GM04504 (cell line): ENCODE measurements around the gene LSM11.
"Not testable (repeated sequence)": the region's sequence is repeated elsewhere in the genome, so short reads cannot be mapped to it uniquely, and the experiment has no call there.

Experiments used
- DNase-seq: peaks from one replicate; pipeline ENCODE4 v3.0.0-alpha.2; 2012; ENCODE audit warnings: low read depth

The LSM11 gene

GRCh38 chr5:157743163-157744050 lies at the start of gene LSM11:
TSS of gene LSM11 (plus strand) at chr5:157743712. CDS start at chr5:157743751, 39 bp downstream.
- peak; percentile 58 for DNase-seq

DNA sequence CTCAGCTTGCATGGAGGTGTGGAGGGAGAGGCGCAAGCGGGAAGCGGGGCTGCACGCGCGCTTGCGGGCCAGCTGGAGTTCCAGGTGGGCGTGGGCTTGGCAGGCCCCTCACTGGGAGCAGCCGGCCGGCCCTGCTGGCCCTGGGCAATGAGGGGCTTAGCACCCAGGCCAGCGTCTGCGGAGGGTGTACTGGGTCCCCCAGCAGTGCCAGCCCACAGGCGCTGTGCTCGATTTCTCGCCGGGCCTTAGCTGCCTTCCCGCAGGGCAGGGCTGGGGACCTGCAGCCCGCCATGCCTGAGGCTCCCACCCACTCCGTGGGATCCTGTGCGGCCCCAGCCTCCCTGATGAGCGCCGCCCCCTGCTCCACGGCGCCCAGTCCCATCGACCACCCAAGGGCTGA lies 49.7 kb upstream of the LSM11 start:
- not testable (repeated sequence) for DNase-seq

GRCh38 chr5:157696154-157696553 lies 47.4 kb upstream of the LSM11 start:
- DNase-seq = not testable (repeated sequence)

- not testable (repeated sequence) for DNase-seq
Measured at GRCh38 chr5:157698674-157699073, 44.8 kb upstream of the LSM11 start.

- no peak for DNase-seq
Measured at GRCh38 chr5:157703736-157704135, 39.8 kb upstream of the LSM11 start.

- DNase-seq = no peak
Measured at GRCh38 chr5:157708866-157709265, 34.6 kb upstream of the LSM11 start.

DNA sequence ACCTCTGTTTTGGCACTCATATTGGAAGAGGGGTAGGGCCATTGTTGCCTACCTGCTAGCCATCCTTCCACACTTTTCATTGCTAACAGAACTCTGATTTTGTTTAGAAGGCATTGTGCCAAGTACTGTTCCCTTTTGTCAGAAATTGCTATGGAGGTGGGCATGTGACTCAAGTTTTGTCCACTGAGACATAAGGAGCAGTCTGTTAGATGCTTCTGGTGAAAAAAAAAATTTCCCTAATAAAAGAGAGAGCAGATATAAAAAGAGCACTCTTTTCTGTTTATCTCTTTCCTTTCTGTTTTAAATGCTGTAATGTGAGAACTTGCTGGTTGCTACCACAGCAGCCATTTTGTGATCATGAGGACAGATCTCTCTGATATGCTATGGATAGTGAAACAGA lies 34.2 kb upstream of the LSM11 start:
- DNase-seq = no peak

- no peak for DNase-seq
Measured at GRCh38 chr5:157710431-157710830, 33.1 kb upstream of the LSM11 start.

GRCh38 chr5:157710882-157711281 lies 32.6 kb upstream of the LSM11 start:
- DNase-seq = peak; percentile 47

GRCh38 chr5:157713830-157714595 lies 29.5 kb upstream of the LSM11 start:
- DNase-seq = no peak

- DNase-seq = no peak
Measured at GRCh38 chr5:157714596-157714864, 29.0 kb upstream of the LSM11 start.

GRCh38 chr5:157718519-157718918 lies 25.0 kb upstream of the LSM11 start:
- no peak for DNase-seq

DNA sequence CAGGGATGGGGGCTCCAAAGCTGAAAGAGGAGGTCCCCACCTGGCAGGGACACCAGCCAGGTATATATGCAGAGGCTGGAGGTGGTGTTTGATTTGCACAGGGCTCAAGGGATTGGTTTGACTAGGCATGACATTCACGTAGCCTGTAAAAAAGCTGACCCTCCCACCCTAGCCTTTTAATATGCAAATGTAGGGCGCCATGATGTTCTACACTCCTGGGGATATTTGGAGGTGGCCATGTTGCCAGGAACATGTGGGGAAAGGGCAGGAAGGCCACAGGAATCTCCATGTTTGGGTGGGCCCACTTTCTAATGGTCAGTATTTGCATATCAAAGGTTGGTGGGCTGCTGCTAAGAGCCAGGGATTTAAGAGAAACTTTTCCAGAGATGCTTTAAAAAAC lies 24.3 kb upstream of the LSM11 start:
- no peak for DNase-seq

DNA sequence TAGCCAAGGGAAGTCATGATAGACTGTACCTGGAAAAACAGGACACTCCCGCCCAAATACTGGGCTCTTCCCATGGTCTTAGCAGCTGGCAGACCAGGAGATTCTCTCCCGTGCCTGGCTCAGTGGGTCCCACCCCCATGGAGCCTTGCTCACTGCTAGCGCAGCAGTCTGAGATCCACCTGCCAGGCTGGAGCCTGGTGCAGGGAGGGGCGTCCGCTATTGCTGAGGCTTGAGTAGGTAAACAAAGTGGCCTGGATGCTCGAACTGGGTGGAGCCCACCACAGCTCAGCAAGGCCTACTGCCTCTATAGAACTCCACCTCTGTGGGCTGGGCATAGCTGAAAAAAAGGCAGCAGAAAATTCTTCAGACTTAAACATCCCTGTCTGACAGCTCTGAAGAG lies 22.4 kb upstream of the LSM11 start:
- DNase-seq = no peak

GRCh38 chr5:157722895-157723294 lies 20.6 kb upstream of the LSM11 start:
- DNase-seq = not testable (repeated sequence)

GRCh38 chr5:157726607-157727006 lies 16.9 kb upstream of the LSM11 start:
- not testable (repeated sequence) for DNase-seq

DNA sequence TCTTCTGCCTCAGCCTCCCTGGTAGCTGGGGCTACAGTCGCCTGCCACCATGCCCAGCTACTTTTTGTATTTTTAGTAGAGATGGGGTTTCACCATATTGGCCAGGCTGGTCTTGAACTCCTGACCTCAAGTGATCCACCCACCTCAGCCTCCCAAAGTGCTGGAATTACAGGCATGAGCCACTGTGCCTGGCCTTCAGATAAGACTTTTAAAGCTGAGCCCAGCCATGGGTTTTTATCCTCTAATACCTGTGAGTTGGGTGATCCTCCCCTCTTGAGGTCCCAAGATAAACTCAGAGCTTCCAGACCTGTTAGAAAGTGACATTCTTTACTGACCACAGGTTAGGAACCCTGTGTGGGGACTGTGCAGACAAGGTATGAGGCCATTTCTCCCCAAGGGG lies 15.7 kb upstream of the LSM11 start:
- not testable (repeated sequence) for DNase-seq

DNA sequence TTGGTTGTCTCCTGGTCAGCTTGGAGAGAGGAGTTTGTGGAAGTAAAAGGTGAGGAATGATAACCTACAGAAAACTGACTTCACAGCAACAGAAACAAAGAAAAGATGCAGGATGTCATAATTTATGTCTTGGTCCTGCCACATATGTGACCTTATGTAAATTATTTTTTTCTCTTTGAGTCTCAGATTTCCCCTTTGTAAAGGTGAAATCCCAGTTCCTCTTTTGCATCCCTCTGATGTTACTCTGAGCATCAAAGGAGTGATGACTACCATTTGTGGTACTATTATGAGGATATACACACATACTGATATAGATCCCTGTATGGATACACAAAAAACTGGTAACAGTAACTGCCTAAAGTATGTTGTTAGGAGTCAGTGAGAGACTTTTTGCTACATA lies 13.7 kb upstream of the LSM11 start:
- DNase-seq = no peak

DNA sequence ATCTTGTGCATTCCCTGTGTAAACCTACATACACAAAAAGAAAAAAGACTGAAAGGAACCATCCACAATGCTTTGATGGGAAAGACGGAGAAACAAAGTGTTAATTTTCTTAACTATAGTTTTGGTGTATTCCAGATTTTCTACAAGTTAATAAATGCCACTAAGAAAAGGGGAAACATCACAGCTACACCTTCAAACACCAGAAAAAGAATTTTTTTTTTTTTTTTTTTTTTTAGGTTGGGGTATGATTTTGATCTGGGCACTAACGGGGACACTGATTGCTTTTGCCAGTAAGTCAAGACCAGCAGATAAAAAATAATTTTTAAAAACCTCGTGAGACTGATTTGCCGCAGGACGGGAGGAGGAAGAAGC lies 12.6 kb upstream of the LSM11 start:
- DNase-seq = no peak

DNA sequence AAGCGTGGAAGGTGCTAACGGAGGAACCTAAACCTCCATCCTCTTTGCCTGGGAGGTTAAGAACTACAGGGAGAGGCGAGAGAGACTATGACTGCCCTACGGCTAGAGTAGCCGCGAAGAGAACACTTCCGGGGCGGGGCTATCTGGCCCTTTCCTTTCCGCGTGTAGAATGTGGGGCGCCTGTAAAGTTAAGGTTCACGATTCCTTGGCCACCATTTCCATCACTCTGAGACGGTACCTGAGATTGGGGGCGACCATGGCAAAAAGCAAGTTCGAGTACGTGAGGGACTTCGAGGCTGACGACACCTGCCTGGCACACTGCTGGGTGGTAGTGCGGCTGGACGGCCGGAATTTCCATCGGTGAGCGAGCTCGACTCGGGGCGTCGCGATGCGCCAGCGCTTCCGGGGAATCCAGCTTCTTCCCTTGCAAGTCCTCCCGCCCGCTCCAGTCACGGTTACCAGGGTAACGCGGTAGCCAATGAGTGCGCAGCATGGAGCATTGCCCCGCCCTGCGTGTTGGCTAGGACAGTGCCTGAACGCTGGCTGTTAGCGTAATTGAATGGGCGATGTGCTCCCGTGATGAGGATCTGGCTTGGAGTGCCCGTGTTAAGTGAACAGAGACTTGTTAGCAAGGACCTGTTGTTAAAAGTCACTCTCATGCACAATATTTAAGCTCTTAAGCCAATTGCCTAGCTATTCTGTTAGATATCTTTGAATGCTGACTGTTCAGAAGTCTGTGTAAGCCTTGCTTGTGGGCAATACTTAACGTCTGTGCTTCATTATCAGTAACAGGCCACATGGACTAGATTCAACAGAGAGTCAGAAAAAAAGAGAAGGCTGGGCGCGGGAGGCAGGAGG lies 12.0 kb upstream of the LSM11 start, which contains the start of gene THG1L:
THG1L (plus strand) TSS at position 149 of the 858 bp plus-strand sequence; CDS start at position 170, 21 bp downstream.
- peak; percentile 96 for DNase-seq

DNA sequence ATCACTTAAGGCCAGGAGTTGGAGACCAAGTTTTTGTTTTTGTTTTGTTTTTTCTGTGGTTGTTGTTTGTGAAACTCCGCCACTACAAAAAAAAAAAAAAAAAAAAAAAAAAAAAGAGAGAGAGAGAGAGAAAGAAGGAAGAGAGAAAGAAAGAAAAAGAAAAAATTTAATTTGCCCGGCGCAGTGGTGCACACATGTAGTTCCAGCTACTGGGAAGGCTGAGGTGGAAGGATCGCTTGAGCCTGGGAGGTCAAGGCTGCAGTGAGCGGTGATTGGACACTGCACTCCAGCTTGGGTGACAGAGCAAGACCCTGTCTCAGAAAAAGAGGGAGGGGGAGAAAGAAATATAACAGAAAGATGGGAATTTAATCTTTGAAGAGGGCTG lies 11.4 kb upstream of the LSM11 start:
- no peak for DNase-seq

DNA sequence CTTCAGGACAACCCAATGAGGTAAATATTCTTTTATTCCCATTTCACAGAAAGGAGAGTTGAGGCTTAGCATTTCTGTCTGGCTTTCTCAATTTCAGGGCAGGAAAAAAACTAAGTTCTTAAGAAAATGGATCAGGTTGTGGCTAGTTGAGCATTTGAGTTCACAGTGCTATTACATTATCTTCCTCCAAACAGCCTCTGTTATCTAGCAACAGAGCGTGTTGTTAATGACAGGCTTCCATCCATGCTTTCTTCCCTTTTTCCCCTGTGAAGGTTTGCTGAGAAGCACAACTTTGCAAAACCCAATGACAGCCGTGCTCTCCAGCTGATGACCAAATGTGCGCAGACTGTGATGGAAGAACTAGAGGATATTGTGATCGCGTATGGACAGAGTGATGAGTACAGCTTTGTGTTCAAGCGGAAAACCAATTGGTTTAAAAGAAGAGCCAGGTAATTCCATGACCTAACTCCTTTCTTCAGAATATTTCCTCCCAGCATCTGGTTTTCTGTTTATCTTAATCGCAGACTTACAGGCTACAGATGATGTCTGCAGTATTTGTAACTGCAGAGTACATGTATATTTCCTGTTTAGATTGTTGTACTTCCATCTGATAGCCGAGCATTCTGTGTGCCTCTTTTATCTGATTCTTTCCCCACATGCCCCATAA lies 10.8 kb upstream of the LSM11 start:
- DNase-seq = no peak
